Left forelimb (tissue), 1 donor: ENCODE measurements around the gene P2RY12.
"Not testable (repeated sequence)": the region's sequence is repeated elsewhere in the genome, so short reads cannot be mapped to it uniquely, and the experiment has no call there.

Source experiments
- DNase-seq: peaks from one replicate; pipeline ENCODE4 v3.0.0-alpha.2; 2018; ENCODE audit warnings: low spot score

P2RY12 gene

GRCh38 chr3:151393146-151393830 is 8.7 kb upstream of the P2RY12 start:
- DNase-seq = no peak

GRCh38 chr3:151392191-151392590 is 7.6 kb upstream of the P2RY12 start:
- not testable (repeated sequence) for DNase-seq

- DNase-seq = no peak
Observed at GRCh38 chr3:151391720-151392119, 7.2 kb upstream of the P2RY12 start.

- DNase-seq = no peak
Observed at GRCh38 chr3:151387842-151388241, 3.3 kb upstream of the P2RY12 start.

- no peak for DNase-seq
Observed at GRCh38 chr3:151387432-151387831, 2.9 kb upstream of the P2RY12 start.

- DNase-seq = no peak
Observed at GRCh38 chr3:151386056-151386455, 1.5 kb upstream of the P2RY12 start.

- no peak for DNase-seq
Observed at GRCh38 chr3:151383956-151384355, 597 bp downstream of the P2RY12 start.

- DNase-seq = no peak
Observed at GRCh38 chr3:151383111-151383510, 1.4 kb downstream of the P2RY12 start.

GRCh38 chr3:151382671-151383070 is 1.9 kb downstream of the P2RY12 start:
- no peak for DNase-seq

GRCh38 chr3:151379083-151379734 is 5.3 kb downstream of the P2RY12 start:
- no peak for DNase-seq

- no peak for DNase-seq
Observed at GRCh38 chr3:151377768-151378385, 6.7 kb downstream of the P2RY12 start.

- no peak for DNase-seq
Observed at GRCh38 chr3:151372063-151372820, 12.3 kb downstream of the P2RY12 start.

GRCh38 chr3:151371526-151371925 is 13.0 kb downstream of the P2RY12 start:
- no peak for DNase-seq

GRCh38 chr3:151367448-151367847 is 17.1 kb downstream of the P2RY12 start:
- no peak for DNase-seq

GRCh38 chr3:151366993-151367392 is 17.6 kb downstream of the P2RY12 start:
- DNase-seq = no peak

GRCh38 chr3:151362751-151363174 is 21.8 kb downstream of the P2RY12 start:
- no peak for DNase-seq

- DNase-seq = no peak
Observed at GRCh38 chr3:151357463-151357850, 27.1 kb downstream of the P2RY12 start.

- no peak for DNase-seq
Observed at GRCh38 chr3:151356794-151357462, 27.6 kb downstream of the P2RY12 start.

GRCh38 chr3:151351648-151352047 is 32.9 kb downstream of the P2RY12 start:
- no peak for DNase-seq

GRCh38 chr3:151351219-151351618 is 33.3 kb downstream of the P2RY12 start:
- no peak for DNase-seq

- DNase-seq = no peak
Observed at GRCh38 chr3:151350656-151351055, 33.9 kb downstream of the P2RY12 start.

- DNase-seq = no peak
Observed at GRCh38 chr3:151347432-151347831, 37.1 kb downstream of the P2RY12 start.
